Activated T-cell treated with anti-CD3 and anti-CD28 coated beads, Interleukin-2, amount 50 U/mL, for 72 hours (primary cell): Measurements from ENCODE around the gene NKG7. TPM values are rescaled to one million over a fixed set of nuclear protein-coding genes. Genes with fewer than 3 reads are reported as not detected.
A peak's percentile ranks its signal among the peaks of the same experiment; 100 is the strongest.

ENCODE experiments used
- ATAC-seq, 2 donors: fragments of 150-1000 bp; cut with Tn5 transposase; replicated peaks in 1 of 2; 2 replicates each; pipeline ENCODE4 v1.10.0; 2021; ENCODE audit warnings: moderate library complexity in 2 of 2, mild to moderate bottlenecking in 1 of 2
- DNase-seq, 2 donors: peaks; one replicate each; pipeline ENCODE4 v3.0.0; 2021 to 2022; ENCODE audit warnings: mixed read lengths in 1 of 2
- H3K27ac Mint-ChIP-seq: one replicate; pipeline ENCODE4 v1.8.0; 2022; ENCODE audit warnings: mild to moderate bottlenecking, moderate library complexity, mixed read lengths
- H3K27me3 Mint-ChIP-seq: one replicate; pipeline ENCODE4 v1.8.0; 2022; ENCODE audit warnings: low read depth, mixed read lengths
- H3K36me3 Mint-ChIP-seq, 2 donors: one replicate each; pipeline ENCODE4 v1.8.0; 2022; ENCODE audit warnings: mixed read lengths in 2 of 2, mild to moderate bottlenecking in 1 of 2; ENCODE audit not compliant: insufficient read depth in 2 of 2
- H3K4me1 Mint-ChIP-seq: one replicate; pipeline ENCODE4 v1.8.0; 2022; ENCODE audit warnings: low read depth, mixed read lengths
- H3K4me3 Mint-ChIP-seq, 2 donors: one replicate each; pipeline ENCODE4 v1.8.0; 2022; ENCODE audit warnings: mild to moderate bottlenecking in 2 of 2, mixed read lengths in 2 of 2, moderate library complexity in 2 of 2
- H3K9me3 Mint-ChIP-seq, 2 donors: one replicate each; pipeline ENCODE4 v1.8.0; 2022; ENCODE audit warnings: mixed read lengths in 2 of 2
- total RNA-seq, 2 donors: library from RNA; stranded (reverse); gene quantifications; one replicate each; pipeline ENCODE4 v1.2.3, GENCODE V29; 2022

Gene NKG7
- total RNA-seq, 2 donors from 2014 or later = 190 to 261 TPM

GRCh38 chr19:51347209-51347928 is 25.1 kb downstream of the NKG7 start:
- Mint-ChIP-seq H3K27ac (no peak overlapping the region), H3K36me3 (peaks cover 4 to 24% of the 10 kb centered on the region in 2 donors), H3K4me3 (no peak overlapping the region), H3K27me3 (no peaks in the 10 kb centered on the region), H3K9me3 (no peaks in the 10 kb centered on the region), H3K4me1 (no peaks in the 10 kb centered on the region)
- ATAC-seq (no peak), DNase-seq (no peak)

GRCh38 chr19:51346742-51347141 is 25.7 kb downstream of the NKG7 start:
- no peaks in the 10 kb centered on the region for H3K27me3 Mint-ChIP-seq
- no peak overlapping the region for H3K27ac Mint-ChIP-seq
- DNase-seq (no peak), ATAC-seq (no peak)
- no peak overlapping the region for H3K4me3 Mint-ChIP-seq
- H3K36me3 Mint-ChIP-seq = peaks cover 3 to 19% of the 10 kb centered on the region in 2 donors
- H3K9me3 Mint-ChIP-seq = no peaks in the 10 kb centered on the region
- no peaks in the 10 kb centered on the region for H3K4me1 Mint-ChIP-seq

GRCh38 chr19:51345076-51345620 is 27.3 kb downstream of the NKG7 start:
- no peak for DNase-seq
- no peaks in the 10 kb centered on the region for H3K4me1 Mint-ChIP-seq
- no peaks in the 10 kb centered on the region for H3K9me3 Mint-ChIP-seq
- H3K27me3 Mint-ChIP-seq = peaks cover 6% of the 10 kb centered on the region
- ATAC-seq = no peak
- H3K27ac Mint-ChIP-seq = no peak overlapping the region
- H3K36me3 Mint-ChIP-seq = peaks cover 3 to 14% of the 10 kb centered on the region in 2 donors
- no peak overlapping the region for H3K4me3 Mint-ChIP-seq

- Mint-ChIP-seq H3K4me1 (peaks cover 12% of the 10 kb centered on the region), H3K9me3 (no peaks in the 10 kb centered on the region), H3K4me3 (peak overlapping the region; percentile 6 to 35), H3K27ac (peak overlapping the region; percentile 41), H3K36me3 (peaks cover 3 to 10% of the 10 kb centered on the region in 2 donors), H3K27me3 (peaks cover 6% of the 10 kb centered on the region)
- DNase-seq (no peak), ATAC-seq (no peak)
Measured at GRCh38 chr19:51342631-51343569, 29.6 kb downstream of the NKG7 start.

DNA sequence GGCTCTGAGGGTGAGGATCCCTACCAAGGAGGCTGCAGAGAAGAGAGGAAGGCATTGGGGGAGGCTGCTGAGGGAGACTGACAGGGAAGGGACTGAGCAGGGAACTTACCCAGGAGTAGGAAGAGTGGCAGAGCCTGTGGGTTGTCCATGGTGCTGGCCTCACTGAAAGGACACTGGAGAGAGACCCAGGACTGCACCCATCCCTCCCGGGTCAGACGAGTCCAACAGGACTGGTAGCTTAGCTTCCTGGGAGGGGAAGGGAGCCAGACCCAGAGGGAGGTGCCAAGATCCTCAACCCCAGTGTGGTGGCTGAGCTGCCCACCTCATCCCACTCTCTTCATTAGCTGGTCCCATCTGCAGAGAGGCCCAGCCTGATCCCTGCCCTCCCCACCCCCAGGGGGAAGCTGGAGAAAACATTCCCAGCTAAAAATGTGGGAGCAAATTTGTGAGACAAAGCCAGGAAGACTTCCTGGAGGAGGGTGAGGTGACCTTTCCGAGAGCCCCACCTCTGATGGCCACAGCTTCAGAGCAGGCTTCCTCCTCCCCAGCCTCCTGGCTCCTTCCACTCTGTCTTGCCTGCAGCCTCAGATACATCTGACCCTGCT is 30.4 kb downstream of the NKG7 start, which contains the start of gene VSIG10L:
Gene VSIG10L (minus strand): TSS at position 164 of the 605 bp plus-strand sequence. CDS start 15 bp downstream, at position 149.
- Mint-ChIP-seq H3K27ac (peak within 1 kb of the TSS; percentile 59), H3K4me1 (peaks cover 12% of the 10 kb centered on the region)

DNA sequence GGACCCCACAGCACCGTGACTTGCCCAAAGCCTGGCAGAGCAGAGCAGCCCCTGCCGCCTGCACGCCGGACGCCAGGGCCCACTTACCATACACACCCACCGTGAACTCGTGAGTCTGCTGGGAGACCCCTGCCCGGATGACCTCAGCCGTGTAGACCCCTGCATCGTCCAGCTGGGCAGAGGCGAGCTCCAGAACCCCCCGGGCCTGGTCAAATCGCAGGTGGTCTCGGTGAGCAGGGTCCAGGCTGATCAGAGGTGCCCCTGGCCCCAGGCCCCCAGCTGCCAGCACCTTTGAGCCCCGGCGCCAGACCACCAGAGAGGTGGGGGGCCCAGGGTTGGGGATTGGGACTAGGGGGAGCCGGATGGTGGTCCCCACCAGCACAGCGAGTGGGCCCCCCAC is 31.4 kb downstream of the NKG7 start:
- Mint-ChIP-seq H3K27me3 (peaks cover 6% of the 10 kb centered on the region), H3K9me3 (no peaks in the 10 kb centered on the region), H3K27ac (peak overlapping the region; percentile 59), H3K4me1 (peaks cover 12% of the 10 kb centered on the region), H3K4me3 (peak overlapping the region; percentile 59 to 94), H3K36me3 (peaks cover 0 to 5% of the 10 kb centered on the region in 2 donors)
- no peak for DNase-seq
- no peak for ATAC-seq

More for the DNA sequence above, 30.4 kb downstream of the NKG7 start, which contains the start of gene VSIG10L:
- DNase-seq (no peak), ATAC-seq (no peak)
- Mint-ChIP-seq H3K36me3 (peaks cover 0 to 8% of the 10 kb centered on the region in 2 donors), H3K9me3 (no peaks in the 10 kb centered on the region), H3K27me3 (peaks cover 6% of the 10 kb centered on the region), H3K4me3 (peak within 1 kb of the TSS; percentile 59 to 94)

GRCh38 chr19:51339687-51340656 is 32.5 kb downstream of the NKG7 start:
- DNase-seq (peak; percentile 97 to 98), ATAC-seq (peak; percentile 84 to 86)
- Mint-ChIP-seq H3K4me3 (peak overlapping the region; percentile 88 to 94), H3K36me3 (no peaks in the 10 kb centered on the region), H3K4me1 (peaks cover 12% of the 10 kb centered on the region), H3K9me3 (no peaks in the 10 kb centered on the region), H3K27ac (peak overlapping the region; percentile 55), H3K27me3 (peaks cover 6% of the 10 kb centered on the region)

DNA sequence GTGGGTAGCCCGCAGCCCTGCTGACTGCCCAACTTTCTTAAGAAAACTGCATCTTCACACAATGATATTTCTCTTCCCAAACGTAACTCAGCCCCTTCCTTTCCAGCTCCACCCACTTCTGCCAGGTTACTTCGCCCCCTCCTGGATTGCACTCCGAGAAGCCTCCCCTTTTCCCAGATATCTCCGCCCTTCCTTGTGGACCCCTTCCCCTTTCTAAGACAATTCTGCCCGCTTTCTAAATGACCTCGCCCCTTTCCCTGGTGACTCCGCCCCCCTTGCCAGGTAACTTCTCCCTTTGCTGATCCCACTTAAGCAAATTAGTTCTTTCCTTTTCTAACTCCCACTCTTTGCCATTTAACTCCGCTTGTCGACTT is 33.2 kb downstream of the NKG7 start:
- Mint-ChIP-seq H3K36me3 (no peaks in the 10 kb centered on the region), H3K4me3 (peak overlapping the region; percentile 88 to 94), H3K27me3 (peaks cover 6% of the 10 kb centered on the region), H3K9me3 (no peaks in the 10 kb centered on the region), H3K27ac (peak overlapping the region; percentile 55), H3K4me1 (peaks cover 12% of the 10 kb centered on the region)
- ATAC-seq = peak; percentile 6 to 8
- no peak for DNase-seq

GRCh38 chr19:51338563-51339312 is 33.7 kb downstream of the NKG7 start:
- DNase-seq = peak; percentile 89 to 92
- no peaks in the 10 kb centered on the region for H3K9me3 Mint-ChIP-seq
- H3K27me3 Mint-ChIP-seq = peaks cover 6% of the 10 kb centered on the region
- peak overlapping the region; percentile 88 to 94 for H3K4me3 Mint-ChIP-seq
- no peaks in the 10 kb centered on the region for H3K36me3 Mint-ChIP-seq
- ATAC-seq = peak; percentile 72 to 76
- H3K4me1 Mint-ChIP-seq = peaks cover 12% of the 10 kb centered on the region
- H3K27ac Mint-ChIP-seq = peak overlapping the region; percentile 22

DNA sequence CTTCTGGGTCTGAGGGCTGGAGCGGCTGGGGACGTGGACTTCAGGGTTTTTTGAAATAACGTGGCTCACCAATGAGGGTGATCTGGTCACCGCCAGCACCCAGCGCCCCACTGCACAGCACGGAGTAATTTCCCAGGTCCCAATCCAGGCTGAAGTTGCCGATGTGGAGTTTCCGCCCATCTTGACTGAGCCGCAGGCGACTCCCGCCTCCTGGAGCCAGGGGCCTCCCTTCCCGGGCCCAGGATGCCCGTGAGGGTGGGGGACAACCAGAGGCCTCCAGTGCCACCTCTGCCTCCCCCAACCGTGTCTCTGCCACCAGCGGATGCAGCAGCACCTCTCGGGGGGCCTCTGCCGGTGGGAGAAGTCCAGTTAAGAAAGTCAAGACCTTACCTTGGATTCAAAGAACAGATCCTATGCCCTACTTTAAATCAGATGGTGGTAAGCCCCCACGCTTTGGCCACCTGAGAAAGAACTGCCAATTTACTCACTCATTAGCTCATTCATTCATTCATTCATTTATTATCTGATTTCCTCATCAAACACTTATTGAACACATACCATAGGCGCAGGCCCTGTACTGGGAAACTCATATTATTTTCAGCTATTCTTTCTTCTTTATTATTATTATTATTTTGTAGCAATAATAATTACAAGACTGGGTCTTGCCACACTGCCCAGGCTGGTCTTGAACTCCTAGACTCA is 34.4 kb downstream of the NKG7 start:
- peaks cover 6% of the 10 kb centered on the region for H3K27me3 Mint-ChIP-seq
- peaks cover 12% of the 10 kb centered on the region for H3K4me1 Mint-ChIP-seq
- no peak for ATAC-seq
- H3K27ac Mint-ChIP-seq = no peak overlapping the region
- H3K9me3 Mint-ChIP-seq = no peaks in the 10 kb centered on the region
- H3K36me3 Mint-ChIP-seq = no peaks in the 10 kb centered on the region
- DNase-seq = no peak
- peak overlapping the region; percentile 88 to 94 for H3K4me3 Mint-ChIP-seq
